Endothelial cell of umbilical vein (primary cell): ENCODE measurements around the gene SPATA33. TPM values are rescaled to one million over a fixed set of nuclear protein-coding genes. Genes with fewer than 3 reads are reported as not detected.

Experiments
- BruUV-seq: library from RNA; stranded (reverse); fragments of 400-500 nt; replicated peaks from 2 replicates; lab custom pipeline; 2021; lab: Mats Ljungman, UMichigan
- CTCF ChIA-PET: fragments of 300-600, 350-600 bp; sonication (Branson Sonifier 250); formaldehyde crosslinking; loops from one replicate; lab custom pipeline; 2021; ENCODE audit warnings: antibody characterized with exemption, inconsistent platforms; lab: Charles Lee
- POLR2A ChIA-PET: fragments of 300-600, 350-600 bp; sonication (Branson Sonifier 250); formaldehyde crosslinking; loops from one replicate; lab custom pipeline; 2021; ENCODE audit warnings: antibody characterized with exemption, inconsistent platforms; lab: Charles Lee
- DNase-seq: peaks from one replicate; pipeline ENCODE4 v3.0.0-alpha.2; 2011; ENCODE audit warnings: low read depth, low spot score
- FAIRE-seq: peaks from 2 replicates; lab custom pipeline; 2011; peaks lifted over from hg19 to GRCh38; lab: Jason Lieb, UNC
- H2AFZ ChIP-seq: 2 replicates; pipeline ENCODE4 v1.6.0; 2012; ENCODE audit warnings: low read depth, low read length, control low read depth, inconsistent platforms
- H3K27ac ChIP-seq: 2 replicates; pipeline ENCODE4 v1.5.1; 2011; ENCODE audit warnings: low read depth, mild to moderate bottlenecking, control low read depth, low read length, moderate library complexity; ENCODE audit not compliant: insufficient read depth
- H3K27me3 ChIP-seq, 2 experiments: 2 replicates each; pipeline versions ENCODE4 v1.6.0 to v1.6.1; 2011; ENCODE audit warnings: low read length in 2 of 2, mixed read lengths in 1 of 2; ENCODE audit not compliant: control insufficient read depth in 2 of 2, insufficient read depth in 2 of 2
- H3K36me3 ChIP-seq, 2 experiments: 2 replicates in 1 of 2; 3 replicates in 1 of 2; pipeline ENCODE4 v1.5.1; 2011; ENCODE audit warnings: low read length in 2 of 2, mild to moderate bottlenecking in 1 of 2, moderate library complexity in 1 of 2; ENCODE audit not compliant: control insufficient read depth in 2 of 2, insufficient read depth in 2 of 2; ENCODE audit errors: extremely low read depth in 1 of 2
- H3K4me1 ChIP-seq: 3 replicates; pipeline ENCODE4 v1.5.1; 2011; ENCODE audit warnings: mild to moderate bottlenecking, low read length; ENCODE audit not compliant: control insufficient read depth, insufficient read depth; ENCODE audit errors: extremely low read depth
- H3K4me2 ChIP-seq: 2 replicates; pipeline ENCODE4 v1.6.1; 2011; ENCODE audit warnings: low read length, control low read depth, mixed read lengths; ENCODE audit not compliant: insufficient read depth
- H3K4me3 ChIP-seq, 3 experiments: fragments of 200-600 bp in 1 of 3; sonication (generic), shearing (Covaris generic) in 1 of 3; replicated peaks in 1 of 3; 2 replicates each; pipeline ENCODE4 v1.5.1; 2011 to 2016; ENCODE audit warnings: control low read depth in 3 of 3, low read length in 3 of 3, mild to moderate bottlenecking in 2 of 3, inconsistent platforms in 1 of 3, low read depth in 1 of 3, moderate library complexity in 1 of 3; ENCODE audit not compliant: insufficient read depth in 1 of 3
- H3K79me2 ChIP-seq: 2 replicates; pipeline ENCODE4 v1.6.0; 2012; ENCODE audit warnings: low read length, inconsistent platforms; ENCODE audit not compliant: control insufficient read depth, insufficient read depth
- H3K9ac ChIP-seq: replicated peaks from 2 replicates; pipeline ENCODE3; 2011; ENCODE audit warnings: low read length, control low read depth; ENCODE audit not compliant: insufficient read depth; ENCODE audit errors: extremely low read depth
- H3K9me1 ChIP-seq: replicated peaks from 3 replicates; pipeline ENCODE4 v1.6.0; 2011; ENCODE audit warnings: mild to moderate bottlenecking, low read length; ENCODE audit not compliant: control insufficient read depth, insufficient read depth; ENCODE audit errors: extremely low read depth
- H3K9me3 ChIP-seq: replicated peaks from 2 replicates; pipeline ENCODE4 v1.5.1; 2012; ENCODE audit warnings: low read length, inconsistent platforms; ENCODE audit not compliant: control insufficient read depth, insufficient read depth
- H4K20me1 ChIP-seq: replicated peaks from 2 replicates; pipeline ENCODE3; 2011; ENCODE audit warnings: mild to moderate bottlenecking, low read length; ENCODE audit not compliant: control insufficient read depth, insufficient read depth; ENCODE audit errors: extremely low read depth
- CTCF ChIP-seq, 2 donors: IDR thresholded peaks; 1 replicate in 1 of 2; 2 replicates in 1 of 2; pipeline ENCODE4 v1.5.1; 2011; ENCODE audit warnings: low read length in 2 of 2, mild to moderate bottlenecking in 2 of 2, moderate library complexity in 2 of 2, control low read depth in 1 of 2, inconsistent platforms in 1 of 2, low read depth in 1 of 2; ENCODE audit not compliant: insufficient read depth in 1 of 2; ENCODE audit errors: extremely low read depth in 1 of 2
- EZH2 ChIP-seq: IDR thresholded peaks from 2 replicates; pipeline ENCODE4 v1.6.1; 2012; ENCODE audit warnings: borderline replicate concordance, low read depth, mild to moderate bottlenecking, moderate library complexity, low read length, inconsistent platforms; ENCODE audit not compliant: severe bottlenecking
- FOS ChIP-seq: IDR thresholded peaks from 2 replicates; pipeline ENCODE4 v1.6.1; 2011; ENCODE audit warnings: mild to moderate bottlenecking, low read length, moderate library complexity, borderline replicate concordance; ENCODE audit not compliant: insufficient read depth
- GATA2 ChIP-seq: IDR thresholded peaks from 2 replicates; pipeline ENCODE4 v1.7.0; 2011; ENCODE audit warnings: low read depth, mild to moderate bottlenecking, moderate library complexity, mixed read lengths, low read length; ENCODE audit not compliant: insufficient read length, insufficient read depth
- JUN ChIP-seq: IDR thresholded peaks from 2 replicates; pipeline ENCODE4 v1.6.1; 2011; ENCODE audit warnings: borderline replicate concordance, low read depth; ENCODE audit not compliant: insufficient read length, insufficient read depth
- MAX ChIP-seq: IDR thresholded peaks from 2 replicates; pipeline ENCODE4 v1.6.1; 2011; ENCODE audit not compliant: insufficient read depth, insufficient read length
- MYC ChIP-seq: IDR thresholded peaks from one replicate; pipeline ENCODE4 v1.6.1; 2011; ENCODE audit warnings: mild to moderate bottlenecking, low read depth, low read length
- POLR2A ChIP-seq: IDR thresholded peaks from 2 replicates; pipeline ENCODE4 v1.6.1; 2012; ENCODE audit warnings: low read depth, mild to moderate bottlenecking, control low read depth, low read length
- POLR2AphosphoS5 ChIP-seq: IDR thresholded peaks from 2 replicates; pipeline ENCODE4 v1.6.1; 2012; ENCODE audit warnings: low read depth, mild to moderate bottlenecking, control low read depth, low read length, moderate library complexity; ENCODE audit not compliant: insufficient read depth
- dilution Hi-C: fragments of 300-500 bp; cut with MboI; formaldehyde crosslinking; loops from one replicate; pipeline ENCODE4 v1.15.0; 2019; ENCODE audit warnings: low sequenced_read_pairs; ENCODE audit not compliant: extremely low pct_ligation_motif_present
- intact Hi-C: fragments of 100-400 bp; cut with micrococcal nuclease; formaldehyde crosslinking; loops from one replicate; pipeline ENCODE4 v1.10.0; 2022
- polyA plus RNA-seq, 4 experiments: library from polyadenylated mRNA; depleted of rRNA in 3 of 4; stranded (reverse) in 3 of 4; unstranded in 1 of 4; fragments of >200 nt; gene quantifications; 2 replicates each; pipeline versions ENCODE4 v1.2.1 to v1.2.3, GENCODE V29; 2011 to 2012; ENCODE audit warnings: missing spikeins in 1 of 4
- total RNA-seq: library from RNA; stranded (reverse); gene quantifications from 2 replicates; pipeline ENCODE4 v1.2.3, GENCODE V29; 2021

Gene SPATA33
- total and polyA plus RNA-seq, 2 donors (not counting 3 experiments of a cell fraction or from before 2014, with no cell fraction given), result 3.5 to 11.4 TPM

- ChIA-PET CTCF (interaction anchor here (1.3 kb wide), 1 partner anchor 11 kb away, joined by 5 read pairs; no protein-coding TSS in a partner anchor), POLR2A (no interaction called here)
- intact Hi-C loops (no loop called here), dilution Hi-C loops (no loop called here)
- Histone ChIP-seq H3K9ac (no peak overlapping the region), H2AFZ (no peak overlapping the region), H3K4me1 (peaks cover 26% of the 10 kb centered on the region), H3K4me3 (no peak overlapping the region), H3K27ac (no peak overlapping the region), H3K9me3 (no peaks in the 10 kb centered on the region), H3K36me3 (peaks cover 0 to 3% of the 10 kb centered on the region in 2 experiments), H3K4me2 (no peak overlapping the region), H3K27me3 (no peaks in the 10 kb centered on the region), H4K20me1 (no peaks in the 10 kb centered on the region), H3K79me2 (peaks cover 11% of the 10 kb centered on the region), H3K9me1 (no peaks in the 10 kb centered on the region)
- TF ChIP-seq POLR2A (no peak), EZH2 (no peak), JUN (no peak), MYC (no peak), FOS (no peak), MAX (no peak), GATA2 (no peak), POLR2AphosphoS5 (no peak), CTCF (IDR thresholded peaks at IDR 0.05; ENCODE audit: extremely low read depth in 1 of 2, insufficient read depth in 1 of 2, low read depth in 1 of 2, low read length in 2 of 2) (no peak)
- no TSS peak for BruUV-seq
- DNase-seq (no peak), FAIRE-seq (no peak)
These were observed 59.5 kb downstream of the SPATA33 start for GRCh38 chr16:89716916-89717687.
